MM.1S (cell line): Measurements from ENCODE around the gene ILF3.

ENCODE experiments used
- DNase-seq: peaks from one replicate; pipeline ENCODE4 v3.0.0-alpha.2; 2015
- H2AFZ ChIP-seq: fragments of 300-600 bp; sonication (generic); 2 replicates; pipeline ENCODE4 v1.6.0; 2016; ENCODE audit warnings: antibody characterized with exemption, low read length
- H3F3A ChIP-seq: fragments of 300-600 bp; sonication (generic); 2 replicates; pipeline ENCODE4 v1.6.1; 2016; ENCODE audit warnings: mild to moderate bottlenecking, antibody characterized with exemption, low read length, moderate library complexity, mixed read lengths; ENCODE audit not compliant: insufficient read depth
- H3K27ac ChIP-seq: fragments of 300-600 bp; sonication (generic); 2 replicates; pipeline ENCODE4 v1.5.1; 2016; ENCODE audit warnings: mild to moderate bottlenecking, low read length
- H3K27me3 ChIP-seq: fragments of 300-600 bp; sonication (generic); replicated peaks from 2 replicates; pipeline ENCODE4 v1.6.0; 2016; ENCODE audit warnings: low read length; ENCODE audit not compliant: insufficient read depth
- H3K36me3 ChIP-seq: fragments of 300-600 bp; sonication (generic); replicated peaks from 2 replicates; pipeline ENCODE4 v1.6.1; 2016; ENCODE audit warnings: mild to moderate bottlenecking, low read length, mixed read lengths; ENCODE audit not compliant: insufficient read depth
- H3K4me1 ChIP-seq: fragments of 300-600 bp; sonication (generic); 2 replicates; pipeline ENCODE4 v1.6.1; 2016; ENCODE audit warnings: low read length, mixed read lengths
- H3K4me2 ChIP-seq: fragments of 300-600 bp; sonication (generic); 2 replicates; pipeline ENCODE4 v1.6.0; 2016; ENCODE audit warnings: low read depth, low read length
- H3K4me3 ChIP-seq: fragments of 300-600 bp; sonication (generic); 2 replicates; pipeline ENCODE4 v1.5.1; 2016; ENCODE audit warnings: low read length, mixed read lengths
- H3K79me2 ChIP-seq: fragments of 300-600 bp; sonication (generic); 2 replicates; pipeline ENCODE4 v1.6.1; 2016; ENCODE audit warnings: mixed run types, low read length, mixed read lengths
- H3K9ac ChIP-seq: fragments of 300-600 bp; sonication (generic); 2 replicates; pipeline ENCODE4 v1.6.1; 2016; ENCODE audit warnings: low read length, mixed read lengths
- H3K9me2 ChIP-seq: fragments of 300-600 bp; sonication (generic); replicated peaks from 2 replicates; pipeline ENCODE4 v1.6.1; 2016; ENCODE audit warnings: mild to moderate bottlenecking, low read length, mixed read lengths; ENCODE audit not compliant: insufficient read depth
- H3K9me3 ChIP-seq: fragments of 300-600 bp; sonication (generic); replicated peaks from 2 replicates; pipeline ENCODE4 v1.6.1; 2016; ENCODE audit warnings: mild to moderate bottlenecking, low read length, mixed read lengths; ENCODE audit not compliant: insufficient read depth
- H4K20me1 ChIP-seq: fragments of 300-600 bp; sonication (generic); 2 replicates; pipeline ENCODE4 v1.6.1; 2016; ENCODE audit warnings: mild to moderate bottlenecking, low read length, moderate library complexity, mixed read lengths; ENCODE audit not compliant: insufficient read depth
- EZH2 ChIP-seq: fragments of 300-600 bp; sonication (generic); optimal IDR thresholded peaks from 2 replicates; pipeline ENCODE3; 2017; ENCODE audit warnings: low read depth, mild to moderate bottlenecking, antibody characterized with exemption, low read length, mixed read lengths
- EZH2phosphoT487 ChIP-seq: fragments of 300-600 bp; sonication (generic); IDR thresholded peaks from 2 replicates; pipeline ENCODE4 v1.6.1; 2018; ENCODE audit warnings: antibody characterized with exemption, low read length
- TF ChIP-seq, protein P1 (sequence below): fragments of 300-600 bp; sonication (generic); IDR thresholded peaks from 2 replicates; pipeline ENCODE4 v1.5.1; 2016; ENCODE audit warnings: antibody characterized with exemption, low read length, mixed read lengths

The ILF3 gene

DNA sequence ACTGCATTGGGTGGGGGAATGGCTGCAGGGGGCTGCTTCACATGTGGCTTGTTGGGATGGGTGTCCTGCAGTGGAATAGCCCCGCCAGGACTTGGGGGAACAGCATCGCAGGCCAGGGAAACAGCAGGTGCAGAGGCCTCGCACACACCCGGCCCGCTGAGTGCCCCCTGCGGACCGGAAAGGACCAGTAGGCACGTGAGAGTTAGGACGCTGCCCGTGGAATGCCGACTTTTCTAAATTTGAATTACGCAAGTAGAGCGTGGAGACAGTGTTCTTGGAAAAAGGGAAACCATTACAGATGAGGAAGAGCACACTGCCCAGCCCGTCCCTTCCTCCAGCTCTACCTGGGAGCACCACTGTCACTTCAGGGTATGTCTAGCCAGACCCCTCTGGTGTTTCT lies 75.3 kb downstream of the ILF3 start:
- Histone ChIP-seq H3K27me3 (no peaks in the 10 kb centered on the region), H3K9me2 (no peaks in the 10 kb centered on the region), H3K79me2 (peaks cover 97% of the 10 kb centered on the region), H3K9me3 (no peaks in the 10 kb centered on the region), H2AFZ (no peak overlapping the region), H3F3A (no peaks in the 10 kb centered on the region), H3K4me1 (no peaks in the 10 kb centered on the region), H4K20me1 (peaks cover 14% of the 10 kb centered on the region), H3K9ac (no peak overlapping the region), H3K36me3 (no peaks in the 10 kb centered on the region), H3K4me2 (no peak overlapping the region), H3K27ac (no peak overlapping the region), H3K4me3 (no peak overlapping the region)
- no peak for DNase-seq
- TF ChIP-seq EZH2phosphoT487: no peak

DNA sequence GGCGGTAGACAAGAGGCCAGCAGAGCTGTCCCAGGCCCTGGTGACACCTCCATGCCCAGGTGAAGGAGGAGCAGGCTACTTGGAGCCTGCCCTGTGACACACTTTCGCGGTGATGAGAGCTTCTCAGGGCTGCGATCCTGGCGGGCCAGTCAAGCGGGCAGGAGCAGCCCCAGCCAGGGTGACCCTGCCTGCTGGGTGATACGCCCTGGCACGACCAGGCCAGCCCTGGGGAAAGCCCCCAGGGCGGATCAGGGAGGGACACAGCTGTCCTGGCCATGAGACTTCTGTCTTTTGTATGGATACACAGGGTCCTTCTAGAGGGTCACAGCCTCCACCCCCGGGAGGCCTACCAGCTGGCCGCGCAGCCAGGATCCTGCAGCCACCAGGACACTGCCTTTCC lies 76.8 kb downstream of the ILF3 start:
- H2AFZ ChIP-seq: no peak overlapping the region
- H4K20me1 ChIP-seq: peaks cover 14% of the 10 kb centered on the region
- H3K9me3 ChIP-seq: no peaks in the 10 kb centered on the region
- no peaks in the 10 kb centered on the region for H3K9me2 ChIP-seq
- TF ChIP-seq EZH2: no peak
- H3K9ac ChIP-seq: no peak overlapping the region
- no peaks in the 10 kb centered on the region for H3F3A ChIP-seq
- H3K79me2 ChIP-seq: peaks cover 96% of the 10 kb centered on the region
- no peaks in the 10 kb centered on the region for H3K27me3 ChIP-seq
- H3K4me3 ChIP-seq: no peak overlapping the region
- H3K27ac ChIP-seq: no peak overlapping the region
- H3K4me1 ChIP-seq: no peaks in the 10 kb centered on the region
- no peak overlapping the region for H3K4me2 ChIP-seq
- no peak for DNase-seq
- H3K36me3 ChIP-seq: no peaks in the 10 kb centered on the region

DNA sequence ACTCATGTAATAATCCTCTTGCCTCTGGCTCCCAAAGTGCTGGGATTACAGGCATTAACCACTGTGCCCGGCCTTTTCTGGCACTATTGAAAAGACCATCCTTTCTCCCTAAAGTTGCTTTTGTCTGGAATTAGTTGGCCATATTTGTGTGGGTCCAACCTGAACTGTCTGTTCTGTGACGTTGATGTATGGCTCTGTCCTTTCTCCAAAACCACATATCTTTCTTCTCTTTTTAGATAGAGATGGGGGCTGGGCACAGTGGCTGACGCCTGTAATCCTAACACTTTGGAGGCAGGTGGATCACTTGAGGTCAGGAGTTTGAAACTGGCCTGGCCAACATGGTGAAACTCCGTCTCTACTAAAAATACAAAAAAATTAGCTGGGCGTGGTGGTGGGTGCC lies 81.6 kb downstream of the ILF3 start:
- Histone ChIP-seq H3K36me3 (no peaks in the 10 kb centered on the region), H3K9me2 (no peaks in the 10 kb centered on the region), H3K4me1 (no peaks in the 10 kb centered on the region), H2AFZ (no peak overlapping the region), H3K4me2 (no peak overlapping the region), H3K9ac (no peak overlapping the region), H3F3A (no peaks in the 10 kb centered on the region), H3K4me3 (no peak overlapping the region), H3K9me3 (no peaks in the 10 kb centered on the region), H3K27ac (no peak overlapping the region), H3K79me2 (peaks cover 92% of the 10 kb centered on the region), H3K27me3 (no peaks in the 10 kb centered on the region), H4K20me1 (no peaks in the 10 kb centered on the region)
- no peak for TF ChIP-seq EZH2
- TF ChIP-seq, protein P1, sequence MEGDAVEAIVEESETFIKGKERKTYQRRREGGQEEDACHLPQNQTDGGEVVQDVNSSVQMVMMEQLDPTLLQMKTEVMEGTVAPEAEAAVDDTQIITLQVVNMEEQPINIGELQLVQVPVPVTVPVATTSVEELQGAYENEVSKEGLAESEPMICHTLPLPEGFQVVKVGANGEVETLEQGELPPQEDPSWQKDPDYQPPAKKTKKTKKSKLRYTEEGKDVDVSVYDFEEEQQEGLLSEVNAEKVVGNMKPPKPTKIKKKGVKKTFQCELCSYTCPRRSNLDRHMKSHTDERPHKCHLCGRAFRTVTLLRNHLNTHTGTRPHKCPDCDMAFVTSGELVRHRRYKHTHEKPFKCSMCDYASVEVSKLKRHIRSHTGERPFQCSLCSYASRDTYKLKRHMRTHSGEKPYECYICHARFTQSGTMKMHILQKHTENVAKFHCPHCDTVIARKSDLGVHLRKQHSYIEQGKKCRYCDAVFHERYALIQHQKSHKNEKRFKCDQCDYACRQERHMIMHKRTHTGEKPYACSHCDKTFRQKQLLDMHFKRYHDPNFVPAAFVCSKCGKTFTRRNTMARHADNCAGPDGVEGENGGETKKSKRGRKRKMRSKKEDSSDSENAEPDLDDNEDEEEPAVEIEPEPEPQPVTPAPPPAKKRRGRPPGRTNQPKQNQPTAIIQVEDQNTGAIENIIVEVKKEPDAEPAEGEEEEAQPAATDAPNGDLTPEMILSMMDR: no peak
- no peak for TF ChIP-seq EZH2phosphoT487
- no peak for DNase-seq

DNA sequence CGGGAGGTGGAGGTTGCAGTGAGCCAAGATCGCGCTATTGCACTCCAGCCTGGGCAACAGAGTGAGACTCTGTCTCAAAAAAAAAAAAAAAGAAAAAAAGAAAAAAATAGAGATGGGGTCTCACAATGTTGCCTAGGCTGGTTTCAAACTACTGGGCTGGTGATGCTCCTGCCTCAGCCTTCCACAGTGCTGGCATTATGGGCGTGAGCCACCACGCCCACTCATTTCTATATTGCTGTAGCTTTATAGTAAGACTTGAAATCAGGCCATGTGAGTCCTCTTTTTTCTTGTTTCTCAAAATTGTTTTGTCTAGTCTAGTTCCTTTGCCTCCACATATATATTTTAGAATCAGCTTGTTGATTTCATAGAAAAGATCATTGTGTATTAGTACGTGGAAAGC lies 82.0 kb downstream of the ILF3 start:
- Histone ChIP-seq H3K4me1 (no peaks in the 10 kb centered on the region), H3K4me2 (no peak overlapping the region), H3K9ac (no peak overlapping the region), H4K20me1 (no peaks in the 10 kb centered on the region), H3K4me3 (no peak overlapping the region), H3K9me2 (no peaks in the 10 kb centered on the region), H2AFZ (no peak overlapping the region), H3K27ac (no peak overlapping the region), H3F3A (no peaks in the 10 kb centered on the region), H3K79me2 (peaks cover 92% of the 10 kb centered on the region), H3K9me3 (no peaks in the 10 kb centered on the region), H3K36me3 (no peaks in the 10 kb centered on the region), H3K27me3 (no peaks in the 10 kb centered on the region)
- no peak for TF ChIP-seq EZH2phosphoT487
- TF ChIP-seq, protein P1: no peak
- no peak for TF ChIP-seq EZH2
- DNase-seq: no peak
